BE2C (cell line): ENCODE data around the gene CCDC178.
"Not testable (repeated sequence)": the region's sequence is repeated elsewhere in the genome, so short reads cannot be mapped to it uniquely, and the experiment has no call there.

ENCODE experiments used
- DNase-seq: peaks from one replicate; pipeline ENCODE4 v3.0.0-alpha.2; 2020
- H3K27me3 ChIP-seq: fragments of 250-450 bp; sonication (Bioruptor Pico); 2 replicates; pipeline ENCODE4 v1.5.1; 2020; ENCODE audit warnings: mild to moderate bottlenecking
- H3K36me3 ChIP-seq: fragments of 250-450 bp; sonication (Bioruptor Pico); 2 replicates; pipeline ENCODE4 v1.5.1; 2020; ENCODE audit warnings: mild to moderate bottlenecking
- H3K4me1 ChIP-seq: fragments of 250-450 bp; sonication (Bioruptor Pico); 2 replicates; pipeline ENCODE4 v1.5.1; 2020
- H3K4me3 ChIP-seq: 2 replicates; pipeline ENCODE4 v1.5.1; 2011; ENCODE audit warnings: low read depth, low read length
- H3K9me3 ChIP-seq: fragments of 250-450 bp; sonication (Bioruptor Pico); 2 replicates; pipeline ENCODE4 v1.5.1; 2020
- CTCF ChIP-seq: IDR thresholded peaks from 2 replicates; pipeline ENCODE4 v1.5.1; 2012; ENCODE audit warnings: mild to moderate bottlenecking, low read depth, low read length

The CCDC178 gene

GRCh38 chr18:33350256-33350655 lies 90.3 kb downstream of the CCDC178 start:
- Histone ChIP-seq H3K4me1 (no peaks in the 10 kb centered on the region), H3K27me3 (no peaks in the 10 kb centered on the region), H3K9me3 (no peaks in the 10 kb centered on the region), H3K36me3 (no peaks in the 10 kb centered on the region), H3K4me3 (no peak overlapping the region)
- TF ChIP-seq CTCF: no peak
- no peak for DNase-seq

GRCh38 chr18:33339733-33340132 lies 100.8 kb downstream of the CCDC178 start:
- not testable (repeated sequence) for H3K9me3 ChIP-seq, H3K27me3 ChIP-seq, DNase-seq, H3K4me3 ChIP-seq, H3K4me1 ChIP-seq, H3K36me3 ChIP-seq

- Histone ChIP-seq H3K4me3 (no peak overlapping the region), H3K4me1 (no peaks in the 10 kb centered on the region), H3K27me3 (no peaks in the 10 kb centered on the region), H3K9me3 (no peaks in the 10 kb centered on the region), H3K36me3 (no peaks in the 10 kb centered on the region)
- DNase-seq: no peak
- no peak for TF ChIP-seq CTCF
Observed at GRCh38 chr18:33334781-33335180, 105.7 kb downstream of the CCDC178 start.

GRCh38 chr18:33330711-33331110 lies 109.8 kb downstream of the CCDC178 start:
- no peak for TF ChIP-seq CTCF
- H3K36me3 ChIP-seq: no peaks in the 10 kb centered on the region
- no peaks in the 10 kb centered on the region for H3K4me1 ChIP-seq
- no peaks in the 10 kb centered on the region for H3K27me3 ChIP-seq
- no peak for DNase-seq
- H3K9me3 ChIP-seq: no peaks in the 10 kb centered on the region
- H3K4me3 ChIP-seq: no peak overlapping the region

GRCh38 chr18:33326975-33327374 lies 113.5 kb downstream of the CCDC178 start:
- TF ChIP-seq CTCF: no peak
- no peaks in the 10 kb centered on the region for H3K27me3 ChIP-seq
- H3K4me1 ChIP-seq: no peaks in the 10 kb centered on the region
- no peak overlapping the region for H3K4me3 ChIP-seq
- H3K9me3 ChIP-seq: no peaks in the 10 kb centered on the region
- H3K36me3 ChIP-seq: no peaks in the 10 kb centered on the region
- no peak for DNase-seq

- TF ChIP-seq CTCF: no peak
- no peak for DNase-seq
- Histone ChIP-seq H3K4me3 (no peak overlapping the region), H3K9me3 (no peaks in the 10 kb centered on the region), H3K4me1 (no peaks in the 10 kb centered on the region), H3K27me3 (no peaks in the 10 kb centered on the region), H3K36me3 (no peaks in the 10 kb centered on the region)
Observed at GRCh38 chr18:33317640-33318039, 122.9 kb downstream of the CCDC178 start.

- TF ChIP-seq CTCF: no peak
- Histone ChIP-seq H3K4me3 (no peak overlapping the region), H3K36me3 (no peaks in the 10 kb centered on the region), H3K9me3 (no peaks in the 10 kb centered on the region), H3K27me3 (no peaks in the 10 kb centered on the region), H3K4me1 (no peaks in the 10 kb centered on the region)
- no peak for DNase-seq
Observed at GRCh38 chr18:33316146-33316587, 124.4 kb downstream of the CCDC178 start.
